HG03378 (cell line): ENCODE results near the gene CAMKK2.
"Not testable (repeated sequence)": the region's sequence is repeated elsewhere in the genome, so short reads cannot be mapped to it uniquely, and the experiment has no call there.

Source experiments
- ATAC-seq: cut with Tn5 transposase; IDR thresholded peaks from one replicate; pipeline ENCODE4 v1.9.1; 2021; ENCODE audit warnings: mild to moderate bottlenecking, moderate library complexity; ENCODE audit not compliant: unreplicated experiment

Gene CAMKK2

DNA sequence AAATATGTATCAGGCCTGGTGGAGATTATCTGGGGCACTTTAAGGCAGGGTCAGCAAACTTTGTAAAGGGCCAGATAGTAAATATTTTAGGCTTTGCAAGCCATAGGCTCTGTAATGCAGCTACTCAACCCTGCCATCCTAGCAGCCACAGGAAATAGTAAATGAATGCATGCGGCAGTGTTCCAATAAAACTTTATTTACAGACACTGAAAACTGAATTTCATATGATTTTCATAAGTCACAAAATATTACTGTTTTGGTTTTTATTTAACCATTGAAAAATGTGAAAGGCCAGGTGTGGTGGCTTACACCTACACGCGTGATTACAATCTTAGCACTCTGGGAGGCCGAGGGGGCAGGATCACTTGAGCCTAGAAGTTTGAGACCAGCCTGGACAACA is 3.2 kb upstream of the CAMKK2 start:
- ATAC-seq = no peak

DNA sequence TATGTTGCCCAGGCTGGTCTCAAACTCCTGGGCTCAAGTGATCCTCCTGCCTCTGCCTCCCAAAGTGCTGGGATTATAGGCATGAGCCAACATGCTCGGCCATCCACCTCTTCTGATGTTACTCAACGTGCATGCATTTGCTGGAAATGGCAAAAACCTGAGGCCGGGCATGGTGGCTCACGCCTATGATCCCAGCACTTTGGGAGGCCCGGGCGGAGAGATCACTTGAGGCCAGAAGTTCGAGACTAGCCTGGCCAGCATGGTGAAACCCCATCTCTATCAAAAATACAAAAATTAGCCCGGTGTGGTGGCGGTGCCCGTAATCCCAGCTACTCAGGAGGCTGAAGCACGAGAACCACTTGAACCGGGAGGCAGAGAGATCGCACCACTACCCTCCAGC is 1.9 kb upstream of the CAMKK2 start:
- not testable (repeated sequence) for ATAC-seq

DNA sequence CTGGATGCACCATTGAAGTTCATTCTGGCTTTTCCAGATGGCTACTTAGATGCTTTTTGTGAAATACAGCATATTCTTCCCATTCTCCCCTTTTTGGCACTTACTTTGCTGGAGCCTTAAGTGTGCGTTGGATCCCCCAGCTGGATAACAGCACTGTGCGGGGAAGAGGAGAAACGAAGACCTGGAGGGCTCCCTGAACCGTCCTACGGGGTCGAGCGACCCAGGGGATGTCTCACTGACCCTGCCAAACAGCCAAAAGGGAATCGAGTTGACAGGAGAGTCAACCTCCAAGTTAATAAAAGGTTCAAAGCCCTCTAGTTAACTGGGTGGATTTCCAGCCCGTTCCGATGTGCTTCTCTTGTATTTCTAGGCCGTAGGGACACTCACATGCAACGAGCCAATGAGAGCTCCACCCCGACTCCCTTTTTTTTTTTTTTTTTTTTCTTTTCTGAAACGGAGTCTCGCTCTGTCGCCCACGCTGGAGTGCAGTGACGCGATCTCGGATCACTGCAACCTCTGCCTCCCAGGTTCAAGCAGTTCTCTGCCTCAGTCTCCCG is 1.0 kb upstream of the CAMKK2 start:
- ATAC-seq = no peak

DNA sequence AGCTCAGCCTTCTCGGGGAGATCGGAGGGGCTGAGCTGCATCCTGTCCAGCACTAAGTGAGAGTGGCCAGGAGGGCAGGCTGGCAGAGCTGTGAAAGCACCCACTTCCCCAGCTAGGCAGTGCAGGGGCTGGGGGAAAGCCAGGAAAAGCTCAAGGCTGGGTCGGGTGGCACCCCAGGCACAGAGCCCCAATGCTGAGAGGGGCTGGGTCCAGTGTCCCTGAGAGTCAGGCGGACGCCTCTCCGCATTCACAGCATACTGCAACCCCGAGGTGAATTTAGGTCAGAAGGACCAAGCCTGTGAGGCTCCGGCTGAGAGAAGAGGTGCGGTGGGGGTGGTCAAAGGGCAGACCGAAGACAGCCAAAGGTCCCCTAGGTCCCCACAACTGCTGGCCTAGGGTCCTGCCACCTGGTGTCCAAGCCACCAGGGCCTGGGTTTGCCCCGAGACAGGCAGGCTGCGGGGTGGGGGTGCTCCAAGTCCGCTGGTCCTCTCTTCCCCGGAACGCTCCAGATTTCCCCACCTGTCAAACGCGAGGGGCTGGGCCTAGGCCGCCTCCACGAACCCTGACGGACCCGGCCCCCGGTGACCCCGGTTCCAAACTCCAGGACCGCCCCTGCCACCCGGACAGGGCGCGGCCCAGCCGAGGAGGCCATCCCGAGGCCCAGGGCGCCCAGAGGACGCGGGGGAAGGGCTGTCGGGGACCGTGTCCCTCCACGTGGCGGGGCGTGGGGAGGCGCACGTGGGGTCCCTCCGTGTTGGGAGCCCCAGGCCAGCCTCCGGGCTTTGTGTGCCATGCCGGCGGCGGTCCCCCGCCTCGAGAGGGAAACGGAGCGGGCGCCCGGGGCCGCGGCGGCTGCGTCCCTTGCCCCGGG is 527 bp downstream of the CAMKK2 start:
- ATAC-seq = no peak

DNA sequence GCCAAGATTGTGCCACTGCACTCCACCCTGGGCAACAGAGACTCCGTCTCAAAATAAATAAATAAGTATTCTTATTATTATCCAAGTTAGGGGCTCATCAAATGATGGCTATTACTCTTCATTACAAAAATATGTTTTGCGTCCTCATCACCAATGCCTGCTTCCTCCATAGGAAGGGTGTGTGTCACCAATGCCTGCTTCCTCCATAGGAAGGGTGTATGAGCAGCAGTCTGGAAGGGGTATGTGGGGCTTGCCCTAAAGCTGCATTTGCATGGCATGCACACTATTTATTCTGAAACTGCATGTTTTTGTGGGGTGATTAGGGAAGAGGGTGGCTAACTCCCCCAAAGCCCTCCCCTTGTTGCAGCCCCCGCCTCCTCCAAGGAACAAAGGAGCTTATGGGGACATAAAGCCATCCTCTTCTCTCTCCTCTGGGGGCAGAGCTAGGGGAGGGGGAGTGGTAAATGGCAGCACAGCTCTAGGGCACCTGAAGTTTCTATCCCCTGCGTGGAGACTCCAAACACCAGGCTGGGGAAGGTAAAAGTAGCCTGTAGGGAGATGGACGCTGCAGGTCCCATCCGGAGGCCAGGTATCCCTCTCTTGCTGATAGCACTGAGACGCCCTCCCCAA is 1.3 kb downstream of the CAMKK2 start:
- no peak for ATAC-seq

DNA sequence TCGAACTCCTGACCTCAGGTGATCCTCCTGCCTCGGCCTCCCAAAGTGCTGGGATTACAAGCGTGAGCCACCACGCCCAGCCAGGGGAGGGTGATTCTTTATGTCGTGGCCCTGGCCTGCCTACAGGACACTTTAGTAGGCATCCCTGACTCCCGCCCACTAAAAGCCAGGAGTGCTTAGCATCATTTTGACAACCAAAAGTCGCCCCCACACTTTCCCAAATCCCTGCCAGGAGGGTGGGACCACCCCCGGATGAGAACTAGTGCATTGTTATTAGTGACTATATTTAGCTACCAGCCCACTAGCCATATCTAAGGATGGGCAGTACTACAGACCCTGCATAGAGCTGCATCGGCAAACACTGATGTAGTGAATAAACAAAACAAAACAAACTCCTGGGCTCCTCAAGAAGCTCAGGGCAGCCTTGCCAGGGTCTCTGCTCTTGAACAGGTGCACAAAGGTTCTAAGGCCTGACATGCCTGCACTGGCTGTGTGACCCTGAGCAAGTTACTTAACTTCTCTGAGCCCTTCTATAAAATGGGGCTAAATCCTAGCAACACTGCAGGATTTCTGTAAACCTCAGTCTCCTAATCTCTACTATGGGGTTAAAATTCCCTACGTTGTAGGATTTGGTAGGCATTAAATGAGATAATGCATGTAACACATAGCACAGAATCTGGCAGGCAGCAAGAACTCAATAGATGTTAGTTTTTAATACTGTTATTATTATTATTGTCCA is 2.2 kb downstream of the CAMKK2 start:
- ATAC-seq = no peak

DNA sequence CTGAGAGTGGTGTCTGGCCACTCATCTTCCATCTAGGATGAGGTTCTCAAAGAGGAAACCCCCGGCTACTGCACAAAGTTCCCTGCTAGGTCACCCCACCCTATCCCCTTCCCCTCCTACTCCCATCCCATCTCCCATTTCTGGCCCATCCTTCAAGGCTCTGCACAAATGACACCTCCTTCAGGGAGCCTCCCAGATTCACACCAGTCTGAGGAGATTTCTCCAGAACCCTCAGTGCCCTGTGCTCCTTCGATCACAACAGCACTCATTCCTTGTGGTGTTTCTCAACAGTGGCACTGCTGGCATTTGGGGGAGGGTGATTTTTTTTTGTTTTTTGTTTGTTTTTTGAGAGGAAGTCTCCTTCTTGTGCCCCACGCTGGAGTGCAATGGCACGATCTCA is 2.9 kb downstream of the CAMKK2 start:
- ATAC-seq = no peak

DNA sequence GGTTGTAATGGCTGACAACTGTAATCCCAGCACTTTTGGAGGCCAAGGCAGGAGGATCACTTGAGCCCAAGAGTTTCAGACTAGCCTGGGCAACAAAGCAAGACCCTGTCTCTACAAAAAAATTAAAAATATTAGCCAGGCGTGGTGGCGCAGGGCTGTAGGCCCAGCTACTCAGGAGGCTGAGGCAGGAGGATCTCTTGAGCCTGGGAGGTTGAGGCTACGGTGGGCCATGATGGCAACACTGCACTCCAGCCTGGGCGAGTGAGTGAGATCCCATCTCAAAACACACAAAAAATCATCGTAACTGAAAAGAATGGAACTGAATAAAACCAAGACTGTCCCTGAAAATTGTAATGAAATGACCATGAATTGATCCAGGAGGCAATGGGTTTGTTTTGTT is 6.1 kb downstream of the CAMKK2 start:
- ATAC-seq = no peak

DNA sequence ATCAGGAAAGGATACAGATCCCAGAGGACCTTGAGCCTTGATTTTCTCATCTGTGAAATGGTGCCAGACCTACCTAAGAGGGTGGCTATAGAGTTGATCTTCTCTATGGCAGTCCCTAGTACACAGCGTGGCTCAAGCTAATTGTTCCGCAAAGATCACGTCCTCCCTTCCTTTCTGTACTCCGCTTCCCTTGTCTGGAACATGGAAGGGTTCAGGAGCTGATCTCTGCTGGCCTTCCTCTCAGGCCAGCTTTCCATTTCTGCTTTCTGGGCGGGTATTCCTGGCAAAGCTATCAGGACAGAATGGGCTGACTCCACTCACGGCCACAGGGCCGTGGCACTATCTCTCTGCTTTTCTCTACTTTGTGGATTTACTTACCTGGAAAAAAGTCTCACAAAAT is 6.5 kb downstream of the CAMKK2 start:
- ATAC-seq = no peak

DNA sequence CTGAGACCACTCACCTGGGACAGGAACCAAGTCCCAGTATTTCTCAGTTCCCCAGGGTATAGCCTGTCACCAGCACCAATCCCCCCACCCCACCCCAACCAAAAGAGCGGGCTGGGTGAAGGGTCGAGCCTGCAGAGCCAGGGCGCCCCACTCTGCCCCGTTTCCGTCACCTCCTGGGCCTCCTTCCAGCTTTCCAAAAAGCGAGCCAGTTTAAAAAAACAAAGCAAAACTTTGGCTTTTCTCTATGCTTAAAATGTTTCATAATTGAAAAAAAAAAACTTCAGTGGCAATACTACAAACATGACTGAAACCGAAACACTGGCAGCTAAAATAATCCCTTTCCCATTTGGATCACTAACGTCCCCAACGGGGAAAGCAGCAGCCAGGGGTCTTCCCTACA is 7.5 kb downstream of the CAMKK2 start:
- ATAC-seq = no peak

DNA sequence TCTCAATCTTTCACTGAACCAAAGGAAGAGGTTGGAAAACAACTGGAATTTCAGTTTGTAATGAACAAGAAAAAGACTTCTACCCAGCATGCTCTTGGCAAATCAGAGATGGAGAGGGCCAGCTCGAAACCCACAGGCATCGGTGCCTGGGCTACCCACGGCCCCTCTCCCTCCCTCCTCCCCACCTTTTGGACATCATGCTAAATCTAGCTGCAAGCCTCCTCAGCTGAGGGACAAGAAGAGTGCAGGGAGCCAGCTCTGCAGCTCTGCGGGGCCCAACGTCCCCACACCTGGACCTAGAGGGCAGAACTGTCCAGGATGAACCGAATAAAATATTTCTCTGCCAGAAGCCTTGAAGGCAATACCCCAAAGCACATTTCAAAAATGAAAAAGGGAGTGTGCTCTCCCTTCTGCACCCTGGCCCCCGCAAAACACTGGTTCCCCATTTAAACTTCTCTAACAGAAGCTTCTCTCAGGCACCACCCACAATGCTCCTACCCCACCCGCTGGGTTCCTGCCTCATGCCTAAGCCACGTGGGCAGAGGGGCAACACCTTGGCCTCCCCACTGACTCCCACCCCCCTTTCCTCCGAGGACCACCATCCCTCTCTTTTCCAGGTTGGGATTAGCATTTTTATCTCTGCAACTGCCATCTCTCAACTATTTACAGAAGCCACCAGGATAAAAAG is 8.2 kb downstream of the CAMKK2 start:
- no peak for ATAC-seq

DNA sequence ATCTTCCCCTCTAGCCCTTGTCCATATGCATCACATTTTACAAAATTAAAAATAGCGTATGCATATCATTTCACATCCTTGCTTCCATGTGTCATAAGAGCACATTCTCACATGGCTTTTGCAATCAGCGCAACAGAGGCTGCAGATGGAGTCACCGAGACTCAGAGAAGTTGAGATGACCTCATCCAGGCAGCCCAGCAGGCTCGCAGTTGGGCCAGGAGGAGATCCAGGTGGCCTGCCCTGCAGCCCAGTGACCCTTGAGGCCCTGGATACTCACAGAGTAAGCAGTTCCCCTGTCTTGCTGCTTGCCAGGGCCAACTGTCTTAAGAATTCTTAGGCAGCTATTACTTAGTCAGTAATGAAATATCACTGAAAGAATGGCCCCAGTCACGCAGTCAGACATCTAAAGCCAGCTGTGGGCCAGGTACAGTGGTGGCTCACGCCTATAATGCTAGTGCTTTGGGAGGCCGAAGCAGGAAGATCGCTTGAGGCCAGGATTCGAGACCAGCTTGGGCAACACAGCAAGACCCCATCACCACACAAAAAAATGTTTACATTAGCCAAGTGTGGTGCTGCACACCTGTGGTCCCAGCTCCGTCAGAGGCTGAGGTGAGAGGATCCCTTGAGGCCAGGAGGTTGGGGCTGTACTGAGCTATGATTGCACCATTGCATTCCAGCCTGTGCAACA is 9.1 kb downstream of the CAMKK2 start:
- no peak for ATAC-seq

DNA sequence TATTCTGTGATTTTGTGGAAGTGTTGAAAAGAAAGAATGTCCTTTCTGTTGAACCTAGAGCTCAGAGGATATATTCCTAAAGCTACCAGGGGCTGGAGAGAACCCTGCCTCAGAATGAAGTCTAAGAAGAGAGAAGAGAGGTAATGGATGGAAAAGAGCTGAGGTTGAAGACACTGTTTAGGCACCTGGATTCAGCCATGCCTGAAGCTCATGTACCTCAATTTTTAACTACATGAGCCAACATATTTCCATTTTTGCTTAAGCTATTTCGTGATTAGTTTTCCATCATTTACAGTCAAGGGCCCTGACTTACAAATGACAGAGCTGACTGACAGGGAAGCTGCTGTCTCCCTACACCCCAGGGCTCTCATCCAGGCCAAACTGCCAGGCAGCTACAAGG is 10.7 kb downstream of the CAMKK2 start:
- no peak for ATAC-seq

DNA sequence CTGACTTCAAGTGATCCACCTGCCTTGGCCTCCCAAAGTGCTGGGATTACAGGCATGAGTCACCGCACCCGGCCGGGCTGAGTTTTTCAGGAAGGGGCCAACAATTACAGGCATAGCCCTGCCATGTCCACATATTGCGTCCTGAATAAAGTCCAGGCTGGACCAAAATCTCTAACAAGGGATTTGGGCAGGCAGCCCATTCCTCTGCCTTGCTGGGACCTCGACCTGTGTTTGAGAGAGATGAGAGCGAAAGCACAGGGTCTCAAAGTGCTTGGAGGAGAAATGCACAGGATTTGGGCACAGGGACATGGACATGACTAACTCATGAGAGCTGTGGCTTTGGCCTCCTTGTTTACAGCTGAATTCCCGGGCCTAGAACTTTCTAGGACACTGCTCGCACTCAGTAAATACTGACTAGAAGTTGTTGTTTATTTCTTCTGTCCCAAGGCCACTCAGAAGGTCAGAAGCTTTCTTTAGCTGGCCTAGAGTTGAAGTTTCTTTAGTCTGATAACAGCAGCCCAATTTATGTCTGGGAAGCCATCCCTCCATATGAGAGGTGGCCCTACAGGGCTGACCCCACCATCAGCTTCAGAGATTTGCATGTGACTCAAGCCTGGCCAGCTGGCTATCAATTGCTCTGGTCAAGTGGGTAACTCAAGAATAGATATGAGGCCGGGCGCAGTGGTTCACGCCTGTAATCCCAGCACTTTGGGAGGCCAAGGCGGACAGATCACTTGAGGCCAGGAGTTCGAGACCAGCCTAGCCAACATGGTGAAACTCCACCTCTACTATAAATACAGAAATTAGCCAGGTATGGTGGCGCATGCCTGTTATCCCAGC is 11.7 kb downstream of the CAMKK2 start:
- ATAC-seq = no peak

DNA sequence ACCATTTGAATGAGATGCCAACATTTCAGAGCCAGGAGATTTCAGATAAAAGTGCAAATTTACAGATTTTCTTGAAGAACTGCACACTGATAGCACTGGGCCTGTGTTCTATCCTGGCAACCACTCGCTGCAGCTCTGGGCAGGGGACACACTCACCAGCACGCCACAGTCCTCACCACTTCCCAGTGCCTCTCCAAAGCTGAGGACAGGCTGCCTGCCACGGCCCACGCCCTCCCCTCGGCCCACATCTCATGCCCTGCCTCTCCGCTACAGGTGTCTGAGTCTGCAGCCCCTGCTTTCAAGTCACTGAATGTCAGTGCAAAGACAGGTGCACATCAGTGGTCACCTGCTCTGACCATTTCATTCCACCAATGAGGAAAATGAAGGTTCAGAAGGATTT is 12.7 kb downstream of the CAMKK2 start:
- no peak for ATAC-seq

DNA sequence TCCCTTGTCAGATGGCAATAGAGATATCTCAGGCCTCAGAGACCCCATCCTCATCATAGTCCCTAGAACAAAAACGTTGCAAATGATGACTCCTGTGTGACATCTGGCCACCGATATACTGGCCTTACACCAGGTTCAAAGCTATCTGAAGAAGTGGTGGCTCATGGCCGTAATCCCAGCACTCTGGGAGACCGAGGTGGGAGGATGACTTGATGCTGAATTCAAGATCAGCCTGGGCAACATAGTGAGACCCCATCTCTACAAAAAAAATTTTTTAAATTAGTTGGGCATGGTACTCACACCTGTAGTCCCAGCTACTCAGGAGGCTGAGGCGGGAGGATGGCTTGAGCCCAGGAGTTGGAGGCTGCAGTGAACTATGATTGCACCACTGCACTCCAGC is 13.1 kb downstream of the CAMKK2 start:
- no peak for ATAC-seq

DNA sequence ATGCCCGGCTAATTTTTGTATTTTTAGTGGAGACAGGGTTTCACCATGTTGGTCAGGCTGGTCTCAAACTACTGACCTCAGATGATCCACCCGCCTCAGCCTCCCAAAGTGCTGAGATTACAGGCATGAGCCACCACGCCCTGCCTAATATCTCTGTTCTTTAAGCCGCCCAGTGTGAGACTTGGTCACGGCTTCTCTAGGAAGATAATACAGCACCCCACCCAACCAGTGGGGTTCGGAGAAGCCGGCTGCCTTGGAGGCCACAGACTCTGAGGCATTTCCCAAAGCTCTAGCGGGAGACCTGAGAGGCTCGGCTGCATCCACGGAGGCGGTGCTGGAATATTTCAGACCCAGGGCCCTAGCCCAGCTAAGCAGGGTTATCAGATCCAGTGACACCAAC is 13.6 kb downstream of the CAMKK2 start:
- not testable (repeated sequence) for ATAC-seq

DNA sequence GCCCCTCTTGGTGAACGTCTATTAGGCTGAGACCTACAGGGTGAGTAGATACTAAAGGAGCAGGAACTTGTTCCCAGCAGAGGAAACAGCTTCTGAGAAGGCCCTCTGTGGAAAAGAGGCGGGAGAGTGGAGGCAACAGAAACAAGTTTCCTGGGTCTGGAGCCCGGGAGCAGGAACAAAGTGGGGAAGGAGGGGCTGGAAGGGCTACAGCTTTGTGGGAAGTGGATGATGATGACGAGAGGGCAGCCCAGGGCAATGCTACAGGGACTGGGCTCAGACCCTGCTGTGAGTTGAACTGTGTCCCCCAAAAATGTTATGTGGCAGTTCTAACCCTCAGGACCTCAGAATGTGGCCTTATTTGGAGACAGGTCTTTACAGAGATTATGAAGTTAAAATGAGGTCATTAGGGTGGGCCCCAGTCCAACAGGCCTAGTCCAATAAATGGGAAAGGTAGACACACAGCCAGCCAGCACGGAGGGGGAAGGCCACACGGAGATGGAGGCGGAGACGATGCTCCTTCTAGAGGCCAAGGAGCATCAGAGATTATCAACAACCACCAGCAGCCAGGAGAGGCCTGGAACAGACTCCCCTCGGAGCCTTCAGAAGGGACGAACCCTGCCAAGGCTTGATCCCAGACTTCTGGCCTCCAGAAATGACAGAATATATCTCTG is 14.3 kb downstream of the CAMKK2 start:
- no peak for ATAC-seq

DNA sequence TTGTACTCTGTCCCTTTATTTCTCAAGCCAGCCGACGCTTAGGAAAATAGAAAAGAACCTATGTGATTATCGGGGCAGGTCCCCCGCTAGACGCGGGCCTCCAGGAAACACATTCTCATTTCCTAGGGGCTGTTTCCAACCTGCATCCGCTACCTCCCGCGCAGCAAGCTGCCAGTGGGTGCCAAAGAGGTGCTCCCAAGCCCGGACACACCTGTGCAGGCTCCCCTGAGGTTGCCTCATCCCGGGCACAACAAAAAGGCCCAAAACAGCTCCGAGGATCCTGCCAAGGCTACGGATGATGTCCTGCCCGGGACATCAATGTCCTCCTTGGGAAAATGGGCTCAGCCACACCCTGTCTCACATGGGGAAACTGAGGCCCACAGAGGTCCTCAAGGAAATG is 15.4 kb downstream of the CAMKK2 start:
- ATAC-seq = not testable (repeated sequence)
